ENCODE results near the gene IRF3. TPM values are rescaled to one million over a fixed set of nuclear protein-coding genes. Genes with fewer than 3 reads are reported as not detected.

Gene IRF3
- total and polyA plus RNA-seq, 2 donors from 2014 or later: 64.5 to 84.9 TPM

- FAIRE-seq: no peak
- no peaks in the 10 kb centered on the region for H3K36me3 ChIP-seq (ENCODE audit: control insufficient read depth in 2 of 3, insufficient read depth in 3 of 3, low read length in 3 of 3)
- H3K9me3 ChIP-seq (ENCODE audit: control insufficient read depth in 2 of 3, insufficient read depth in 1 of 3, low read length in 3 of 3): no peaks in the 10 kb centered on the region
These were observed 35.7 kb upstream of the IRF3 start for GRCh38 chr19:49701271-49701786.

GRCh38 chr19:49700563-49700962, 34.9 kb upstream of the IRF3 start:
- no peak overlapping the region for H3K9ac ChIP-seq (ENCODE audit: low read length in 3 of 3)
- H3K36me3 ChIP-seq (ENCODE audit: control insufficient read depth in 2 of 3, insufficient read depth in 3 of 3, low read length in 3 of 3): no peaks in the 10 kb centered on the region
- no peak overlapping the region for H3K27ac ChIP-seq (ENCODE audit: low read depth in 2 of 2, low read length in 2 of 2)
- no peak for TF ChIP-seq CTCF (IDR thresholded peaks at IDR 0.05; ENCODE audit: borderline replicate concordance, extremely low read depth, insufficient read depth)
- no peaks in the 10 kb centered on the region for H3K9me3 ChIP-seq (ENCODE audit: control insufficient read depth in 2 of 3, insufficient read depth in 1 of 3, low read length in 3 of 3)
- no peak for DNase-seq
- intact Hi-C loops (cut with DNase I): no loop called here
- no peak overlapping the region for H3K4me3 ChIP-seq (ENCODE audit: low read length in 3 of 3)
- no peaks in the 10 kb centered on the region for H3K27me3 ChIP-seq (ENCODE audit: control insufficient read depth, insufficient read depth, low read length)
- no peak for FAIRE-seq
- H3K4me1 ChIP-seq (ENCODE audit: control insufficient read depth in 2 of 3, insufficient read depth in 2 of 3, low read depth in 1 of 3, low read length in 3 of 3): no peaks in the 10 kb centered on the region

More at GRCh38 chr19:49701271-49701786, 35.7 kb upstream of the IRF3 start:
- Histone ChIP-seq H3K4me1 (ENCODE audit: control insufficient read depth in 2 of 3, insufficient read depth in 2 of 3, low read depth in 1 of 3, low read length in 3 of 3) (no peaks in the 10 kb centered on the region), H3K9ac (ENCODE audit: low read length in 3 of 3) (no peak overlapping the region), H3K4me3 (ENCODE audit: low read length in 3 of 3) (no peak overlapping the region), H3K27me3 (ENCODE audit: control insufficient read depth, insufficient read depth, low read length) (no peaks in the 10 kb centered on the region), H3K27ac (ENCODE audit: low read depth in 2 of 2, low read length in 2 of 2) (no peak overlapping the region)
- peak in 3 of 5 donors; percentile 48 to 72 (median 49) for DNase-seq
- intact Hi-C loops (cut with DNase I): no loop called here
- TF ChIP-seq CTCF (IDR thresholded peaks at IDR 0.05; ENCODE audit: borderline replicate concordance, extremely low read depth, insufficient read depth): no peak

- intact Hi-C loops (cut with DNase I): no loop called here
- Histone ChIP-seq H3K27ac (ENCODE audit: low read depth in 2 of 2, low read length in 2 of 2) (no peak overlapping the region), H3K4me3 (ENCODE audit: low read length in 3 of 3) (no peak overlapping the region), H3K9me3 (ENCODE audit: control insufficient read depth in 2 of 3, insufficient read depth in 1 of 3, low read length in 3 of 3) (no peaks in the 10 kb centered on the region), H3K9ac (ENCODE audit: low read length in 3 of 3) (no peak overlapping the region), H3K36me3 (ENCODE audit: control insufficient read depth in 2 of 3, insufficient read depth in 3 of 3, low read length in 3 of 3) (no peaks in the 10 kb centered on the region), H3K4me1 (ENCODE audit: control insufficient read depth in 2 of 3, insufficient read depth in 2 of 3, low read depth in 1 of 3, low read length in 3 of 3) (no peaks in the 10 kb centered on the region), H3K27me3 (ENCODE audit: control insufficient read depth, insufficient read depth, low read length) (no peaks in the 10 kb centered on the region)
- no peak for DNase-seq
- no peak for TF ChIP-seq CTCF (IDR thresholded peaks at IDR 0.05; ENCODE audit: borderline replicate concordance, extremely low read depth, insufficient read depth)
- no peak for FAIRE-seq
These were observed 33.7 kb upstream of the IRF3 start for GRCh38 chr19:49699364-49699763.

- H3K9me3 ChIP-seq (ENCODE audit: control insufficient read depth in 2 of 3, insufficient read depth in 1 of 3, low read length in 3 of 3): no peaks in the 10 kb centered on the region
- H3K4me1 ChIP-seq (ENCODE audit: control insufficient read depth in 2 of 3, insufficient read depth in 2 of 3, low read depth in 1 of 3, low read length in 3 of 3): no peaks in the 10 kb centered on the region
- intact Hi-C loops (cut with DNase I): no loop called here
- FAIRE-seq: no peak
- no peak overlapping the region for H3K9ac ChIP-seq (ENCODE audit: low read length in 3 of 3)
- no peak overlapping the region for H3K4me3 ChIP-seq (ENCODE audit: low read length in 3 of 3)
- DNase-seq: no peak
- no peak overlapping the region for H3K27ac ChIP-seq (ENCODE audit: low read depth in 2 of 2, low read length in 2 of 2)
- no peaks in the 10 kb centered on the region for H3K36me3 ChIP-seq (ENCODE audit: control insufficient read depth in 2 of 3, insufficient read depth in 3 of 3, low read length in 3 of 3)
- H3K27me3 ChIP-seq (ENCODE audit: control insufficient read depth, insufficient read depth, low read length): no peaks in the 10 kb centered on the region
- no peak for TF ChIP-seq CTCF (IDR thresholded peaks at IDR 0.05; ENCODE audit: borderline replicate concordance, extremely low read depth, insufficient read depth)
These were observed 31.2 kb upstream of the IRF3 start for GRCh38 chr19:49696865-49697264.
